ENCODE data around the gene SMR3A.

GRCh38 chr4:70313736-70314135 is 46.8 kb upstream of the SMR3A start:
- TF ChIP-seq CTCF (IDR thresholded peaks at IDR 0.05) (no peak), POLR2A (IDR thresholded peaks at IDR 0.05; ENCODE audit: low read depth) (no peak), POLR2AphosphoS5 (IDR thresholded peaks at IDR 0.05) (no peak), EP300 (IDR thresholded peaks at IDR 0.05) (no peak)

All from esophagus muscularis mucosa (tissue), 4 donors.